ENCODE measurements around the gene PEX5L. TPM values are rescaled to one million over a fixed set of nuclear protein-coding genes. Genes with fewer than 3 reads are reported as not detected.

Gene PEX5L
- total and polyA plus RNA-seq, 9 donors, result 0.30 to 8.6 (median 1.1) TPM

DNA sequence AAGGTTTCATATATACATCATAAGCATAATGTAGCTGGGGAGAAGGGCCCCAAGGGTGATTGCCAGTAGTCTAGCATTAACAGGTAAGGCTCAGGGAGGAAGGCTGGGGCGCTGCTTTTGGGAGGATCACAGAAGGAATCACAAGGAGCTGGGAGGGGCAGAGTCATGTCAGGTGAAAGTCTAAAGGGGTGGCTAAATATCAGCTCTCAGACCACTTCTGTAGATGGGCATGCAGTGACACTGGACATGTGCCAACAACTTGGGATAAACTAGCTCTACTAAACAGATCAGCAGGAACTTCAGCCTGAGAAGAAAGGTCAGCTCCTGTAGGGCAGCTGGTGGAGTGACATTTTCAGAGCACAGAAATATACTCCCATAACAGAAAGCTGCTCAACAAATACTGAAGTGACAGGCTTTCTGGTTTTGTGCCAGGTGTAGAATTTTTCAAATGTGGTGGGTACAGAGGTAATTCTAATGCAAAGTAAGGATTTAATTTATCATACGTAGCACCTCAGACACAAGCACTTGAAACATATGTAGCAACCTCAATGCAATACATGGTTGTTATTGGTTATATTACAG, 79.4 kb downstream of the PEX5L start:
- H3K27ac ChIP-seq, result no peak overlapping the region
- no peaks in the 10 kb centered on the region for H3K27me3 ChIP-seq
- H3K4me3 ChIP-seq, result no peak overlapping the region
- H3K4me1 ChIP-seq (ENCODE audit: insufficient read depth), result no peaks in the 10 kb centered on the region
- TF ChIP-seq, protein P1, sequence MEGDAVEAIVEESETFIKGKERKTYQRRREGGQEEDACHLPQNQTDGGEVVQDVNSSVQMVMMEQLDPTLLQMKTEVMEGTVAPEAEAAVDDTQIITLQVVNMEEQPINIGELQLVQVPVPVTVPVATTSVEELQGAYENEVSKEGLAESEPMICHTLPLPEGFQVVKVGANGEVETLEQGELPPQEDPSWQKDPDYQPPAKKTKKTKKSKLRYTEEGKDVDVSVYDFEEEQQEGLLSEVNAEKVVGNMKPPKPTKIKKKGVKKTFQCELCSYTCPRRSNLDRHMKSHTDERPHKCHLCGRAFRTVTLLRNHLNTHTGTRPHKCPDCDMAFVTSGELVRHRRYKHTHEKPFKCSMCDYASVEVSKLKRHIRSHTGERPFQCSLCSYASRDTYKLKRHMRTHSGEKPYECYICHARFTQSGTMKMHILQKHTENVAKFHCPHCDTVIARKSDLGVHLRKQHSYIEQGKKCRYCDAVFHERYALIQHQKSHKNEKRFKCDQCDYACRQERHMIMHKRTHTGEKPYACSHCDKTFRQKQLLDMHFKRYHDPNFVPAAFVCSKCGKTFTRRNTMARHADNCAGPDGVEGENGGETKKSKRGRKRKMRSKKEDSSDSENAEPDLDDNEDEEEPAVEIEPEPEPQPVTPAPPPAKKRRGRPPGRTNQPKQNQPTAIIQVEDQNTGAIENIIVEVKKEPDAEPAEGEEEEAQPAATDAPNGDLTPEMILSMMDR (IDR thresholded peaks at IDR 0.05), result no peak
- TF ChIP-seq EP300 (IDR thresholded peaks at IDR 0.05) (no peak), POLR2A (IDR thresholded peaks at IDR 0.05) (no peak)
- intact Hi-C loops (cut with DNase I), result no loop called here
- WGBS, 3 donors, result 38 to 62% (median 43%) methylated on average over 2 of the region's 2 CpGs
- DNase-seq, result no peak
- no peaks in the 10 kb centered on the region for H3K36me3 ChIP-seq
- no peaks in the 10 kb centered on the region for H3K9me3 ChIP-seq

GRCh38 chr3:179956416-179956830, 80.3 kb downstream of the PEX5L start:
- DNase-seq, result no peak
- Histone ChIP-seq H3K4me1 (ENCODE audit: insufficient read depth) (no peaks in the 10 kb centered on the region), H3K27me3 (no peaks in the 10 kb centered on the region), H3K36me3 (no peaks in the 10 kb centered on the region), H3K9me3 (no peaks in the 10 kb centered on the region), H3K4me3 (no peak overlapping the region), H3K27ac (no peak overlapping the region)
- 83 to 94% (median 94%) methylated on average over 7 of the region's 7 CpGs for WGBS, 3 donors
- intact Hi-C loops (cut with DNase I), result no loop called here
- TF ChIP-seq, protein P1 (IDR thresholded peaks at IDR 0.05), result no peak
- TF ChIP-seq POLR2A (IDR thresholded peaks at IDR 0.05) (no peak), EP300 (IDR thresholded peaks at IDR 0.05) (no peak)

GRCh38 chr3:179955809-179956208, 80.9 kb downstream of the PEX5L start:
- H3K36me3 ChIP-seq, result no peaks in the 10 kb centered on the region
- H3K27ac ChIP-seq, result no peak overlapping the region
- no peaks in the 10 kb centered on the region for H3K9me3 ChIP-seq
- no peaks in the 10 kb centered on the region for H3K27me3 ChIP-seq
- no peak overlapping the region for H3K4me3 ChIP-seq
- no peak for TF ChIP-seq EP300 (IDR thresholded peaks at IDR 0.05)
- no peak for TF ChIP-seq POLR2A (IDR thresholded peaks at IDR 0.05)
- TF ChIP-seq, protein P1 (IDR thresholded peaks at IDR 0.05), result no peak
- H3K4me1 ChIP-seq (ENCODE audit: insufficient read depth), result no peaks in the 10 kb centered on the region
- intact Hi-C loops (cut with DNase I), result no loop called here
- 34 to 45% (median 38%) methylated on average over 3 of the region's 3 CpGs for WGBS, 3 donors
- no peak for DNase-seq

- Histone ChIP-seq H3K4me1 (ENCODE audit: insufficient read depth) (no peaks in the 10 kb centered on the region), H3K36me3 (no peaks in the 10 kb centered on the region), H3K4me3 (no peak overlapping the region), H3K27ac (no peak overlapping the region), H3K27me3 (no peaks in the 10 kb centered on the region), H3K9me3 (no peaks in the 10 kb centered on the region)
- no peak for DNase-seq
- intact Hi-C loops (cut with DNase I), result no loop called here
- TF ChIP-seq EP300 (IDR thresholded peaks at IDR 0.05) (no peak), POLR2A (IDR thresholded peaks at IDR 0.05) (no peak)
- TF ChIP-seq, protein P1 (IDR thresholded peaks at IDR 0.05), result no peak
- WGBS, 3 donors, result 86 to 93% (median 86%) methylated on average over 5 of the region's 5 CpGs
Measured at GRCh38 chr3:179955286-179955685, 81.5 kb downstream of the PEX5L start.
